Measurements from ENCODE around the gene CUL4A. TPM values are rescaled to one million over a fixed set of nuclear protein-coding genes. Genes with fewer than 3 reads are reported as not detected.

The CUL4A gene
- total and polyA plus RNA-seq, 2 donors (not counting 1 experiment from before 2014, with no cell fraction given) = 107 to 126 TPM

DNA sequence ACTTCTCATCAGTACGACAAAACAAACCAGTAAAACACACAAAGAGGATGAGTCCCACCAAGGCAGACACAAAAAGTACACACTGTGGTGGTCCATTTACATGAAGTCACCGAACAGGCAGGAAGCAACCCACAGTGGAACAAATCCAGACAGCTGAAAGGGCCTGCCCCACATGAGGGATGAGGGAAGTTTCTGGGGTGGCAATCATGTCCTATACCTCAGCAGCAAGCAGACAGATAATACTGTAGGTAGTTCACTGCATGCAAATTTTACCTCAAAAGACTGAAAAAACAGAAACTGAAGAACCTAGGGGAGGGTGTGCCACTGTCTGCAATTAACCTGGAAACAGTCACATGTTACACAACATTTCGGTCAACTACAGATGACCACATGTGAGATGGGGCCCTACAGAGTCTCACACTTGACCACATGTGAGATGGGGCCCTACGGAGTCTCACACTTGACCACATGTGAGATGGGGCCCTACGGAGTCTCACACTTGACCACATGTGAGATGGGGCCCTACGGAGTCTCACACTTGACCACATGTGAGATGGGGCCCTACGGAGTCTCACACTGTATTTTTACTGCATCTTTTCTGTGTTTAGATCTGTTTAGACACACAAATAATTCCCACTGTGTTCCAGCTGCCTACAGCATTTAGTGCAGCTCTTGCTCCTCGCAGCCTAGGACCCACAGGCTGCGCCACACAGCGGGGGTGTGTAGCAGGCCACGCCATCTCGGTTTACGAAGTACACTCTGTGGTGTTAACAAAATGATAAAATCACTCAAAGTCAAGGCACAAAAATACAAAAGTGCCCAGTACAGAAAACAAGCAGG is 23.1 kb upstream of the CUL4A start:
- no peak overlapping the region for H3K9ac ChIP-seq (ENCODE audit: insufficient read depth, low read length)
- H3K9me3 ChIP-seq (ENCODE audit: control insufficient read depth, insufficient read depth, low read depth, low read length) = no peaks in the 10 kb centered on the region
- no peak for TF ChIP-seq EZH2 (IDR thresholded peaks at IDR 0.05; ENCODE audit: low read length, missing control alignments)
- TF ChIP-seq, protein P1, sequence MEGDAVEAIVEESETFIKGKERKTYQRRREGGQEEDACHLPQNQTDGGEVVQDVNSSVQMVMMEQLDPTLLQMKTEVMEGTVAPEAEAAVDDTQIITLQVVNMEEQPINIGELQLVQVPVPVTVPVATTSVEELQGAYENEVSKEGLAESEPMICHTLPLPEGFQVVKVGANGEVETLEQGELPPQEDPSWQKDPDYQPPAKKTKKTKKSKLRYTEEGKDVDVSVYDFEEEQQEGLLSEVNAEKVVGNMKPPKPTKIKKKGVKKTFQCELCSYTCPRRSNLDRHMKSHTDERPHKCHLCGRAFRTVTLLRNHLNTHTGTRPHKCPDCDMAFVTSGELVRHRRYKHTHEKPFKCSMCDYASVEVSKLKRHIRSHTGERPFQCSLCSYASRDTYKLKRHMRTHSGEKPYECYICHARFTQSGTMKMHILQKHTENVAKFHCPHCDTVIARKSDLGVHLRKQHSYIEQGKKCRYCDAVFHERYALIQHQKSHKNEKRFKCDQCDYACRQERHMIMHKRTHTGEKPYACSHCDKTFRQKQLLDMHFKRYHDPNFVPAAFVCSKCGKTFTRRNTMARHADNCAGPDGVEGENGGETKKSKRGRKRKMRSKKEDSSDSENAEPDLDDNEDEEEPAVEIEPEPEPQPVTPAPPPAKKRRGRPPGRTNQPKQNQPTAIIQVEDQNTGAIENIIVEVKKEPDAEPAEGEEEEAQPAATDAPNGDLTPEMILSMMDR (conservative IDR thresholded peaks at IDR 0.05 in 1 of 2, IDR thresholded peaks at IDR 0.05 in 1 of 2; ENCODE audit: low read depth in 1 of 2, low read length in 2 of 2) = no peak
- H2AFZ ChIP-seq (ENCODE audit: low read length) = no peak overlapping the region
- peaks cover 28% of the 10 kb centered on the region for H3K79me2 ChIP-seq (ENCODE audit: control insufficient read depth, insufficient read depth, low read length)
- H3K4me3 ChIP-seq (replicated peaks in 1 of 4; ENCODE audit: control extremely low read depth in 1 of 4, insufficient read depth in 1 of 4, low read depth in 3 of 4, low read length in 4 of 4) = no peak overlapping the region
- peak overlapping the region; percentile 100 for H3K27ac ChIP-seq (ENCODE audit: insufficient read depth, low read length)
- H4K20me1 ChIP-seq (ENCODE audit: control insufficient read depth, extremely low read depth, insufficient read depth, low read length) = no peaks in the 10 kb centered on the region
- peaks cover 28% of the 10 kb centered on the region for H3K36me3 ChIP-seq (ENCODE audit: control insufficient read depth, insufficient read depth, low read length)
- H3K4me2 ChIP-seq (ENCODE audit: extremely low read depth, insufficient read depth, low read length) = peak overlapping the region; percentile 60
- peak in 1 of 2 donors; percentile 27 for DNase-seq (ENCODE audit: low read depth in 2 of 2)
- H3K4me1 ChIP-seq (ENCODE audit: control insufficient read depth, extremely low read depth, insufficient read depth, low read length) = peaks cover 20% of the 10 kb centered on the region
- no peaks in the 10 kb centered on the region for H3K27me3 ChIP-seq (ENCODE audit: control insufficient read depth, insufficient read depth, low read length)

DNA sequence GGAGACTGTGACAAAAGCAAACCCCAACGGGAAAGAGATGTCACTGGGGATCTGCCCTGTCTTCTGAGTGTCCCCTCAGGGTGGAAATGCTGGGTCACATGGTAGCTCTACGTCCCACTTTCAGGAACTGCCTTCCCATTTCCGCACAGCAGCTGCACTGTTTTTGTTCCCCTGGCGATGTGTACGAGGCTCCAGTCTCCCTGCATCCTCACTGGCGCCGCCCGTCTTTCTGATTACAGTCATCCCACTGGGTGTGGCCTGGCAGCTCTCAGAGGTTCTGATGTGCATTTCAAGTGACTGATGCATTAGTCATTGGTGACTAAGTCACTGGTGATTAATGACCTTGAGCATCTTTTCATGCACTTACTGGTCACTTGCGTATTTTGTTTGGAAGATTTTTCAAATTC is 22.1 kb upstream of the CUL4A start:
- H3K79me2 ChIP-seq (ENCODE audit: control insufficient read depth, insufficient read depth, low read length) = peaks cover 25% of the 10 kb centered on the region
- H2AFZ ChIP-seq (ENCODE audit: low read length) = no peak overlapping the region
- H3K27ac ChIP-seq (ENCODE audit: insufficient read depth, low read length) = peak overlapping the region; percentile 100
- no peaks in the 10 kb centered on the region for H4K20me1 ChIP-seq (ENCODE audit: control insufficient read depth, extremely low read depth, insufficient read depth, low read length)
- peaks cover 18% of the 10 kb centered on the region for H3K4me1 ChIP-seq (ENCODE audit: control insufficient read depth, extremely low read depth, insufficient read depth, low read length)
- H3K9ac ChIP-seq (ENCODE audit: insufficient read depth, low read length) = peak overlapping the region; percentile 45
- no peaks in the 10 kb centered on the region for H3K27me3 ChIP-seq (ENCODE audit: control insufficient read depth, insufficient read depth, low read length)
- H3K9me3 ChIP-seq (ENCODE audit: control insufficient read depth, insufficient read depth, low read depth, low read length) = no peaks in the 10 kb centered on the region
- no peak overlapping the region for H3K4me2 ChIP-seq (ENCODE audit: extremely low read depth, insufficient read depth, low read length)
- DNase-seq (ENCODE audit: low read depth in 2 of 2) = peak; percentile 99 to 100
- no peak for TF ChIP-seq EZH2 (IDR thresholded peaks at IDR 0.05; ENCODE audit: low read length, missing control alignments)
- TF ChIP-seq, protein P1 (conservative IDR thresholded peaks at IDR 0.05 in 1 of 2, IDR thresholded peaks at IDR 0.05 in 1 of 2; ENCODE audit: low read depth in 1 of 2, low read length in 2 of 2) = no peak
- H3K36me3 ChIP-seq (ENCODE audit: control insufficient read depth, insufficient read depth, low read length) = peaks cover 24% of the 10 kb centered on the region
- H3K4me3 ChIP-seq (replicated peaks in 1 of 4; ENCODE audit: control extremely low read depth in 1 of 4, insufficient read depth in 1 of 4, low read depth in 3 of 4, low read length in 4 of 4) = peak overlapping the region in 3 of 4 experiments; percentile 19 to 30 (median 22)

DNA sequence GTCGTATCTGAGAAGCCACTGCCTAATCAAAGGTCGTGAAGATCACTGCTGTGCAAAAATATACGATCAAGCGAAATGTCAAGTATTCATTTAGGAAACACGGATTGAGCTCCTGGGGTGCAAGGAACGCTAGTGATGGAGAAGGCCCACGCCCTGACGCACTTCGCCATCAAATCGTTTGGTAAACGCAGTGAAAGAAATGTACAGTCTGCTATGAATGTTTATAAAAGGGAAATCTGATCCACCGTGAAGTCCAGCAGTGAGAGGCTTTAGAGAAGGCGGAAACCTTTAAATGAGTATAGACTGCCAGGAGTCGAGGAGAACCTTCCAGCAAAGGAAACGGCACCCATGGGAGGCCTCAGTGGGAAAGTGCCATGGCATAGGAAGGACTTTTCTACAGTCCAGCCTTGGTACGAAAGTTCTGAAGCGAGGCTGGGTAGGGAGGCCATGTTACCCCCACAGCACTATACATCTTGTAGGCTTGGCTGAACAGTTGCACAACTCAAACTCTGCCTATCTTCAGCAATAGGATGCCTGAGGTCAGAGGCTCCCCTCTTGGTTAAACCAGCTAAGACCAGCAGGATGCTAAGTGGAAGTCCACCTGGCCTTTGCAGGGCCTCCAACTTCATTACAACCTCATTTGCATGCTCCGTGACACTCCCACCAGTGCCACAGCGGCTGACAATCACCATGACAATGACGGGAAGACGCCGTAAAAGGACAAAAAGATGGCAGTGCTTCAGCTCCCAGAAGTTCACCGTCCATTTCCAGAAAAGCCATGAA is 21.3 kb upstream of the CUL4A start:
- Histone ChIP-seq H3K9me3 (ENCODE audit: control insufficient read depth, insufficient read depth, low read depth, low read length) (no peaks in the 10 kb centered on the region), H3K4me1 (ENCODE audit: control insufficient read depth, extremely low read depth, insufficient read depth, low read length) (peaks cover 20% of the 10 kb centered on the region), H3K79me2 (ENCODE audit: control insufficient read depth, insufficient read depth, low read length) (peaks cover 25% of the 10 kb centered on the region), H3K27me3 (ENCODE audit: control insufficient read depth, insufficient read depth, low read length) (no peaks in the 10 kb centered on the region), H3K36me3 (ENCODE audit: control insufficient read depth, insufficient read depth, low read length) (peaks cover 24% of the 10 kb centered on the region), H3K27ac (ENCODE audit: insufficient read depth, low read length) (peak overlapping the region; percentile 94), H4K20me1 (ENCODE audit: control insufficient read depth, extremely low read depth, insufficient read depth, low read length) (no peaks in the 10 kb centered on the region), H3K9ac (ENCODE audit: insufficient read depth, low read length) (no peak overlapping the region), H2AFZ (ENCODE audit: low read length) (no peak overlapping the region), H3K4me3 (replicated peaks in 1 of 4; ENCODE audit: control extremely low read depth in 1 of 4, insufficient read depth in 1 of 4, low read depth in 3 of 4, low read length in 4 of 4) (no peak overlapping the region), H3K4me2 (ENCODE audit: extremely low read depth, insufficient read depth, low read length) (no peak overlapping the region)
- DNase-seq (ENCODE audit: low read depth in 2 of 2) = peak; percentile 36 to 68
- TF ChIP-seq, protein P1 (conservative IDR thresholded peaks at IDR 0.05 in 1 of 2, IDR thresholded peaks at IDR 0.05 in 1 of 2; ENCODE audit: low read depth in 1 of 2, low read length in 2 of 2) = no peak
- no peak for TF ChIP-seq EZH2 (IDR thresholded peaks at IDR 0.05; ENCODE audit: low read length, missing control alignments)

Data from fibroblast of lung (primary cell).